Stimulated activated CD4-positive, alpha-beta T cell treated with anti-CD3 and anti-CD28 coated beads, Interleukin-12 subunit alpha, Interleukin-12 subunit beta, amount 100 ng/mL, for 24 hours (primary cell): ENCODE measurements around the gene DPH3.

Experiments
- DNase-seq, 2 experiments: peaks; one replicate each; pipeline ENCODE4 v3.0.0-alpha.2; 2020; ENCODE audit warnings: low read depth in 2 of 2

DPH3 gene

DNA sequence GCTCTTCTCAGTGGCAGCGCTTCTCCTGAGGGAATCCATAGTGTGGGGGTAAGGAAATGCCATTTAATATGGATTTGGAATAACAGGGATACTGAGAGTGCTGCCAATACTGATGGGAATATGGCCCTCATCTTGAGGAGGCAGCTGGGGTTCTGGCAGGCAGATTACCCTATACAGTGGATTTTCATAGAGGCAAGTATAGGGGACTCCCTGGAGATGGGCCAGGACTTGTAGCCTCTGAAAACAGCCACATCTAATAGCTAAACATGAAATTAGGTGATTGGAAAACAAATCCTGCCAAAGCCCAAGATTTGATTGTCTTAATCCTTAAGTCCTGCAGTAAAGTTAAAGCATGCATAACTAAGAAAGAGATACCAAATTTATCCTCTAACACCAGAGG, 30.9 kb downstream of the DPH3 start:
- DNase-seq: no peak

- no peak for DNase-seq
These were observed 32.8 kb downstream of the DPH3 start for GRCh38 chr3:16231983-16232382.

- DNase-seq: no peak
These were observed 35.1 kb downstream of the DPH3 start for GRCh38 chr3:16229681-16230080.

- DNase-seq: no peak
These were observed 37.2 kb downstream of the DPH3 start for GRCh38 chr3:16227566-16227965.

DNA sequence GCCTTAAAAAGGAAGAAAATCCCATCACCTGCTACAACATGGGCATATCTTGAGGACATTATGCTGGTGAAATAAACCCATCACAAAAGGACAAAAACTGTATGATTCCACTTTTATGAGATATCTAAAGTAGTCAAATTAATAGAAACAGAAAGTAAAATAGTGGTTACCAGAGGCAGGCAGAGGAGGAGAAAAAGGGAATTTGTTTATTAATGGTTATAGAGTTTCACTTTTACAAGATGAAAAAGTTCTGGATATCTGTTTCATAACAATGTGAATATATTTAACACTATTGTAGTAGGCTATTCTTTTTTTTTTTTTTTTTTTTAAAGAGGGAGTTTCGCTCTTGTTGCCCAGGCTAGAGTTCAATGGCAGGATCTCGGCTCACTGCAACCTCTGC, 40.4 kb downstream of the DPH3 start:
- no peak for DNase-seq

- DNase-seq: no peak
These were observed 42.2 kb downstream of the DPH3 start for GRCh38 chr3:16222547-16222946.

- no peak for DNase-seq
These were observed 42.8 kb downstream of the DPH3 start for GRCh38 chr3:16221990-16222389.

GRCh38 chr3:16219777-16220176, 45.0 kb downstream of the DPH3 start:
- no peak for DNase-seq

GRCh38 chr3:16216373-16216935, 48.3 kb downstream of the DPH3 start:
- no peak for DNase-seq

DNA sequence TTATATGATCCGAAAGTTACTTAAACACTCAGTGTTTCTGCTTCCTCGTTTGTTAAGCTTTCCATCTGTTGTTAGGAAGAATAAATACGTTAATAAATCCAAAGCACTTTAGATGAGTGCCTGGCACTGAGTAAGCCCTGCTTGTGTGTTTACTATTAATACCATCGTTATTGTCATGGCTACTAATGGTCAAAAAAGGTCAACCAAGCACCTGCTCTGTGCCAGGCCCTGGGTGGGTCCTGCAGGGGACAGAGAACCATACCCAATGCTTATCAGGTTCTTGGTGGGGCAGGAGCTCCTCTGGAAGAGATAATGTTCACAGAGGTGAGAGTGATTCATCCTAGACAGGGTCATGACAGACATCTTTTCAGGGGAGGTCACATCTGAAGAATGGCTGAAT, 50.4 kb downstream of the DPH3 start:
- DNase-seq: no peak

DNA sequence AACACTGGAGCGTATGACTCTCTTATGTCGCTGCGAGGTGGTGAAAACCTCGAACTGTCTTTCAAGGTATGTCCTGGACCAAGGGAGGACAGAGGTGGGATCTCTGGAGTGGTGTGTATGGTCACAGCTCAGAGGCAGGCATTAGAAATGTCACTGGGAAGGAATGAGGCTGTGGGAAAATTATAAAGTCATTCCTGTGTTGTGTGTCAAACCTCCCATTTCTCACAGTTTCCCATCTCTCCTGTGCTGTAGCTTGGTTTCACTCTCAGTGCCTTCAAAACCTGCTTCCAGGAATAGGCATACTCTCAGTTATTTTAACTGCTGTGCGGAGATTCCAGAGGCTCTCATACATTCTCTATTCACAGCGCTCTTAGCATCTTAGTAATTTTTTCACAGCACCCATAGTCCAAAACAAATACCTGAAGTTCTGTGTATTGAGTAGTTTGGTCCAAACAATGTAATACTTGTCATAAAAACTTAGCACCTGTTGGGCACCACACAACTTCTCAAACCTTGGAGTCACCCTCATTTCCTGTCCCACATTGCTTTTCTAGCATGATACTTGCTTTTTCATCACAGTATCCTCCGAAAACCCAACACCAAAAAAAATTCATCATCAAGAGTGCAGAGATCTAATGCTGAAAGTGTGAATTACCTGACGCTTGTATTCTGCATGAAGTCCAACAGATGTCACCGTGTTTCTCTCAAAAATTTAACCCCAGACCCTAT, 53.4 kb downstream of the DPH3 start:
- DNase-seq: no peak
